GM12872 (cell line): Measurements from ENCODE around the gene ZNF12.

Experiments
- CTCF ChIP-seq: IDR thresholded peaks from 3 replicates; pipeline ENCODE4 v1.5.1; 2011; ENCODE audit warnings: low read depth, mild to moderate bottlenecking, low read length, moderate library complexity; ENCODE audit not compliant: insufficient read depth

The ZNF12 gene

DNA sequence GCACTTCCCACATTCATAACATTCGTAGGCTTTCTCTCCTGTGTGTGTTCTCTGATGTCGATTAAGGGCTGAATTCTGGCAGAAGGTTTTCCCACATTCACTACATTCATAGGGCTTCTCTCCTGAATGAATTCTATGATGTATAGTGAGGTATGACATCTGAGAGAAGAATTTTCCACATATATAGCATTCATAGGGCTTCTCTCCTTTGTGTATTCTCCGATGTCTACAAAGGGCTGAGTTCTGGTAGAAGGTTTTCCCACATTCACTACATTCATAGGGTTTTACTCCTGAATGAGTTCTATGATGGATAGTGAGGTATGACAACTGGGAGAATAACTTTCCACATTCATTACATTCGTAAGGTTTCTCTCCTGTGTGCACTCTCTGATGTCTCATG, 15.6 kb downstream of the ZNF12 start:
- TF ChIP-seq CTCF: no peak

GRCh38 chr7:6680146-6680545, 26.6 kb downstream of the ZNF12 start:
- no peak for TF ChIP-seq CTCF

DNA sequence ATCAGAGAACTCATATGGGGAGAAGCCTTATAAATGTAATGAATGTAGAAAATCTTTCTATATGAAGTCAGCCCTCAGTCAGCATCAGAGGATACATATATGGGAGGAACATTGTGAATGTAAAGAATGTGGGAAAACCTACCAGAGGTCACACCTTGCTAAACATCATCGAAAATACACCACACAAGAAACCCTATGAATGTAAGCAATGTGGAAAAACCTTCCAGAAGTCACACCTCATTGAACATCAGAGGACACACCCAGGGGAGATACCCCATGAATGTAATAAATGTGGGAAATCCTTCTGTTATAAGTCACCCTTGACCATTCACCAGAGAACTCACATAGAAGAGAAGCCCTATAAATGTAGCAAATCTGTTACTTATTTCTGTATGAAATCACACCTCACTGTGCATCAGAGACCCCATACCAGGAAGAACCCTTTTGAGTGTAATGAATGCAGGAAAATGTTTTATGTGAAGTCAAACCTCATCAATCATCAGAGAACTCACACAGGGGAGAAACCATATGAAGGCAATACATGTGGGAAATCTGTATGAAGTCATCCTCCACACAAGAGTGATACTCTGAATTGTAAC, 30.8 kb downstream of the ZNF12 start:
- TF ChIP-seq CTCF: no peak

DNA sequence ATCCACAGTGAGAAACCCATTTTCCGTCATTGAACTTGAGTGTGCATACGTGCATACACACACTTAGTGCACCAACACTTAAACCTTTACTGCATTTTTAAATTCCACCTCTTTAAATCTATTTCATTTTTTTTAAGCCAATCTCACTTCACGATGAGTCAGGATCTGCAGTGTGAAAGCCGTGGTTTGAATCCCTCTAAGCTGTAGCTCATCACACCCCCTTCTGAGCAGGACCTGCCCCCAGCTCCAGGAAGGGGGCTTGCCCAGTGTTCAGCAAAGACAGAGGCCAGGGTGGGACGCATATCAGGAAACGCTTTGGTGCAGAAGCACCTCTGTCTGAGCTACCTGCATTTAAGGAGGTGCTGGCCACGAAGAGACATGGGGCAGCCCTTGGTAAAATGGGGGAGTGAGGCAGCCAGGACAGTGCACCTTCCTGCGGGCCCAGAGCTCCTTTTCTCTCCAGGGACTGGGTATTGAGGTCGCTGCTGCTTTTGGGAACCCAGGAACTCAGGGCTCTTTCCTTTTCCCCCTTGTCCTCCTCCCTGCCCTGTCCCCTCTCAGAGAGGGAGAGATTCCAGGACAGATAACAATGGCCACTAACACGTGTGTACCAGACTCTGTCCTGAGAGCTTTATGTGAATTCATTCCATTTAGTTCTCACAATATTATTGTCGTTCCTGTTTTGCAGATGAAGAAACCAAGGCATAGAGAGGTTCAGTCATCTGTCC, 48.0 kb downstream of the ZNF12 start:
- TF ChIP-seq CTCF: no peak

- no peak for TF ChIP-seq CTCF
Observed at GRCh38 chr7:6656413-6656812, 50.3 kb downstream of the ZNF12 start.

DNA sequence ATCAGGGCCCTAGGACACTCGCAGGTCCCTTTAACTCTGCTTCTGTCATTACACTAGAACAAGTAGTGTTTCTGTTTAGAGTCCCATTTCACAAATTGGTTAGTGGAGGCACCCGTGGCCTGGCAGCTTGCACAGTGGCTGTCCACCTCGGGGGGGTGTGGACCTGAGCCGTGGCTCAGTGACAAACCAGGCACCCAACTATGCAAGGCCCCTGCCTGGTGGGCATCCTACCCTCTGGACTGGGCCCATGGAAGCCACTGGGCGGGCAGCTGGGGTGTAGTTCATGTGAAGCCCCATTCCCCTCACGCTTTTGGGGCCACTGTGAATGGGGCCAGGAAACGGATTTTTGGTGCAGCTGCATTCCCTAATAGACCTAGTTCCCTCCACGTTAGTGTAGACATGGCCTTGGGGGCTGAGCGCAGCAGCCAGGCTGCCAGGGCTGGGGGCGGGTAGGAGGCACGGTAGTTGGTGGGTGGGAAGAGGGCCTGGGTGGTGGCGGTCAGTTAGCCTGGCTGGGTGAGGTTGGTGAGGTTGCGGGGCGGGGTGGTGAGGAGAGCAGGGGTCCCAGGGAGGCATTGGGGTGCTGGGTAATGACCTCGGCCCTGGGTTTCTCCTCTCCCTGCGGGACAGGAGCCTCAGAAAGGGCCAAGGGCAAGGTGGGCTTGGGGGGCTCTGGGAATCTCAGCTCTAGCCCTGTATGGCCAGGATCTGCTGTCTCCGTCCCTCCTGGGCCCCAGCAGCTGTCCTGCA, 50.9 kb downstream of the ZNF12 start:
- TF ChIP-seq CTCF: no peak

DNA sequence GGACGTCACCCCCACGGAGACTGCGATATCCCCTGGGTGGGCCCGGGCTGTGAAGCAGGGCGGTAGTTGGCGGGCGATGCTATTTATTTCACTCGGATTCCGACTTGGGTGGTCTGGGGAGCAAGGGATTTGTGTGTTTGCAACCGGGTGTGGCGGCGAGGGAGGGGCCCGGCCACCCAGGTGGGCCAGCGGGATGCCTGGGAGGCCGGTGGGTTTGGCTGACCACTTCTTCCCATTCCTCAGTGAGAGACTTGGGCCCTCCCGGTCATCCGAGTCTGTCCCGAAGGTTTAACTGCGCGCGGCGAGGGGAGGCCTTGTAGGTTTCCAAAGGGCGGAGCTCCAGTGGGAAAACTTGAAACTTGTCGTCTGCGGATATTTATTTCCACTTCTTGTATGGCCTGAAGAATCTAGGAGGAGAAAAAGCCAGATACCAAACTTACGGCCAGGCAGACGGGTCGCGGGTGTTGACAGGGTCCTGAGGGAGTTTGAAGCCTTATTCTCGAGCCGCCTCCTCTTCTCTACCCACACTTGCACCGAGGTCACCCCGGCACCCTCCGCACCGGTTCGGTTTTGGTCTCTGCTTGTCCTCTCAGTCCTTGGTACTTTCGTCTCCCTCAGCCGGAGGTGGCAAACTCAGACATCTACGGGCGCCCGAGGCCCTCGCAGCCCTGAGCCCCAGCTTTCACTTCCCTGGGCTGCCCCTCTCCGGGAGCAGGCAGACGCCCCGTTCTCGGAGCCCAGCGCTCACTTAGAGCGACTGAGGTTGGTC, 51.7 kb downstream of the ZNF12 start:
- no peak for TF ChIP-seq CTCF
